Spleen (tissue), 11 donors: ENCODE measurements around the gene FCHO2. TPM values are rescaled to one million over a fixed set of nuclear protein-coding genes. Genes with fewer than 3 reads are reported as not detected.
A peak's percentile ranks its signal among the peaks of the same experiment; 100 is the strongest.

ENCODE experiments used
- DNase-seq: peaks from one replicate; pipeline ENCODE4 v3.0.0-alpha.2; 2020
- H3K27ac ChIP-seq, 8 donors: fragments of 200-600 bp; sonication (generic) in 7 of 8; 1 replicate in 4 of 8; 2 replicates in 4 of 8; pipeline versions ENCODE4 v1.5.0 to v1.8.0; 2016 to 2021; ENCODE audit warnings: inconsistent platforms in 4 of 8, mild to moderate bottlenecking in 4 of 8, moderate library complexity in 1 of 8
- H3K27me3 ChIP-seq, 7 donors: fragments of 200-600 bp; sonication (generic) in 6 of 7; replicated peaks in 1 of 7; 1 replicate in 4 of 7; 2 replicates in 3 of 7; pipeline versions ENCODE4 v1.5.0 to v1.8.0; 2016 to 2021; ENCODE audit warnings: inconsistent platforms in 3 of 7, mild to moderate bottlenecking in 1 of 7
- H3K36me3 ChIP-seq, 6 donors: fragments of 200-600 bp; sonication (generic) in 5 of 6; 1 replicate in 4 of 6; 2 replicates in 2 of 6; pipeline versions ENCODE4 v1.5.0 to v1.8.0; 2016 to 2021; ENCODE audit warnings: inconsistent platforms in 2 of 6
- H3K4me1 ChIP-seq, 6 donors: fragments of 200-600 bp; sonication (generic) in 5 of 6; 1 replicate in 3 of 6; 2 replicates in 3 of 6; pipeline versions ENCODE4 v1.5.0 to v1.8.0; 2016 to 2021; ENCODE audit warnings: inconsistent platforms in 3 of 6
- H3K4me3 ChIP-seq, 8 donors: fragments of 200-600 bp; sonication (generic) in 7 of 8; 1 replicate in 4 of 8; 2 replicates in 4 of 8; pipeline versions ENCODE4 v1.5.0 to v1.8.0; 2016 to 2021; ENCODE audit warnings: inconsistent platforms in 4 of 8, mild to moderate bottlenecking in 4 of 8, moderate library complexity in 2 of 8
- H3K9me3 ChIP-seq, 8 donors: fragments of 200-600 bp; sonication (generic) in 7 of 8; 1 replicate in 4 of 8; 2 replicates in 4 of 8; pipeline versions ENCODE4 v1.5.0 to v1.8.0; 2016 to 2021; ENCODE audit warnings: inconsistent platforms in 4 of 8
- CTCF ChIP-seq, 11 experiments: fragments of 200-600 bp in 7 of 11; fragments of 450-650 bp in 4 of 11; sonication (generic) in 4 of 11; IDR thresholded peaks in 8 of 11; conservative IDR thresholded peaks in 3 of 11; 1 replicate in 7 of 11; 2 replicates in 4 of 11; pipeline versions ENCODE4 v1.4.0 to v1.8.0; 2016 to 2021; ENCODE audit warnings: antibody characterized with exemption in 11 of 11, inconsistent platforms in 4 of 11, mild to moderate bottlenecking in 1 of 11
- POLR2A ChIP-seq, 3 donors: fragments of 450-650 bp; IDR thresholded peaks; one replicate each; pipeline ENCODE4 v1.5.1; 2017; ENCODE audit warnings: antibody characterized with exemption in 3 of 3, mild to moderate bottlenecking in 1 of 3
- POLR2AphosphoS5 ChIP-seq, 3 donors: sonication (generic); formaldehyde crosslinking; IDR thresholded peaks; one replicate each; pipeline ENCODE4 v1.5.1; 2017; ENCODE audit warnings: antibody characterized with exemption in 3 of 3
- WGBS, 5 donors: extraction: QIAGEN DNeasy Blood & Tissue Kit in 3 of 5; methylation state at CpG; one replicate each; pipeline versions ENCODE4 v1.1.5 to v1.1.7; 2013 to 2018; 5-methylcytosine and 5-hydroxymethylcytosine counted together
- intact Hi-C: fragments of 100-400 bp; cut with DNase I; formaldehyde crosslinking; loops from one replicate; pipeline ENCODE4 v1.15.0; 2023; ENCODE audit warnings: low total_unique reads
- polyA plus RNA-seq, 3 donors: library from polyadenylated mRNA; stranded (reverse); fragments of 200-250 nt; gene quantifications; one replicate each; pipeline ENCODE4 v1.2.1, GENCODE V29; 2013
- total RNA-seq, 7 donors: library from RNA; depleted of rRNA in 3 of 7; stranded (reverse); fragments of >200 nt in 3 of 7; fragmentation: NEBNext Ultra II Directional in 4 of 7; extraction: Animal tissue kit (Norgen Biotek cat#: 25700) in 4 of 7; gene quantifications; one replicate each; pipeline versions ENCODE4 v1.1.0 to v1.2.1, GENCODE V29; 2016 to 2021
- donor health status: healthy with polysubstance abuse.
- donor health status: DM: no; HTN: no; CAD: no; lungs with moderate emphysema.
- donor health status: DM: no; HTN: no; CAD: no.
- donor health status: Bipolar disorder and iron deficiency.
- donor health status: healthy.
- donor health status: DM: no; HTN: no; CAD: no.
- donor health status: DM: yes; HTN: yes; CAD: no.

The FCHO2 gene
- total and polyA plus RNA-seq, 10 donors, result 5.6 to 86.6 (median 41.2) TPM

GRCh38 chr5:73135429-73136054 lies 179.7 kb downstream of the FCHO2 start:
- H3K4me3 ChIP-seq, result no peak overlapping the region
- WGBS, 5 donors, result 44 to 57% (median 55%) methylated on average over 6 of the region's 6 CpGs

GRCh38 chr5:73136055-73136562 lies 180.3 kb downstream of the FCHO2 start:
- Histone ChIP-seq H3K27ac (no peak overlapping the region), H3K27me3 (peaks cover 0 to 59% (median 0%) of the 10 kb centered on the region in 7 donors), H3K4me3 (no peak overlapping the region), H3K36me3 (peaks cover 0 to 13% (median 0%) of the 10 kb centered on the region in 6 donors), H3K9me3 (no peaks in the 10 kb centered on the region), H3K4me1 (peaks cover 0 to 13% (median 2%) of the 10 kb centered on the region in 6 donors)
- no peak for TF ChIP-seq CTCF (IDR thresholded peaks at IDR 0.05 in 8 of 11, conservative IDR thresholded peaks at IDR 0.05 in 3 of 11)
- TF ChIP-seq POLR2AphosphoS5 (IDR thresholded peaks at IDR 0.05), result no peak
- DNase-seq, result no peak
- WGBS, 5 donors, result 53 to 69% (median 62%) methylated on average over 11 to 15 of the region's 15 CpGs
- intact Hi-C loops, result no loop called here

More at GRCh38 chr5:73135429-73136054, 179.7 kb downstream of the FCHO2 start:
- no peak overlapping the region for H3K27ac ChIP-seq
- intact Hi-C loops, result no loop called here
- peak in 6 of 11 experiments; percentile 8 to 31 (median 17) for TF ChIP-seq CTCF (IDR thresholded peaks at IDR 0.05 in 8 of 11, conservative IDR thresholded peaks at IDR 0.05 in 3 of 11)
- TF ChIP-seq POLR2A (IDR thresholded peaks at IDR 0.05), result no peak
- H3K27me3 ChIP-seq, result peaks cover 0 to 53% (median 0%) of the 10 kb centered on the region in 7 donors
- peaks cover 0 to 13% (median 2%) of the 10 kb centered on the region in 6 donors for H3K4me1 ChIP-seq
- no peaks in the 10 kb centered on the region for H3K9me3 ChIP-seq
- peaks cover 0 to 15% (median 0%) of the 10 kb centered on the region in 6 donors for H3K36me3 ChIP-seq
- DNase-seq, result no peak

- peaks cover 0 to 64% (median 0%) of the 10 kb centered on the region in 7 donors for H3K27me3 ChIP-seq
- intact Hi-C loops, result no loop called here
- no peak for DNase-seq
These were observed 182.0 kb downstream of the FCHO2 start for GRCh38 chr5:73137563-73138530.

More at GRCh38 chr5:73137563-73138530, 182.0 kb downstream of the FCHO2 start:
- Histone ChIP-seq H3K4me1 (peaks cover 0 to 13% (median 2%) of the 10 kb centered on the region in 6 donors), H3K4me3 (no peak overlapping the region), H3K36me3 (no peaks in the 10 kb centered on the region), H3K9me3 (no peaks in the 10 kb centered on the region), H3K27ac (no peak overlapping the region)
- WGBS, 5 donors, result 80 to 95% (median 85%) methylated on average over 10 of the region's 10 CpGs
- TF ChIP-seq CTCF (IDR thresholded peaks at IDR 0.05 in 8 of 11, conservative IDR thresholded peaks at IDR 0.05 in 3 of 11) (no peak), POLR2AphosphoS5 (IDR thresholded peaks at IDR 0.05) (no peak), POLR2A (IDR thresholded peaks at IDR 0.05) (no peak)
